Activated T-cell treated with anti-CD3 and anti-CD28 coated beads, Interleukin-2, amount 50 U/mL, for 48 hours (primary cell): Measurements from ENCODE around the gene PRRX1.

Source experiments
- DNase-seq, 2 experiments: peaks; one replicate each; pipeline ENCODE4 v3.0.0-alpha.2; 2020

Gene PRRX1

GRCh38 chr1:170723518-170723917 lies 59.6 kb downstream of the PRRX1 start:
- no peak for DNase-seq

GRCh38 chr1:170725326-170725725 lies 61.4 kb downstream of the PRRX1 start:
- no peak for DNase-seq

DNA sequence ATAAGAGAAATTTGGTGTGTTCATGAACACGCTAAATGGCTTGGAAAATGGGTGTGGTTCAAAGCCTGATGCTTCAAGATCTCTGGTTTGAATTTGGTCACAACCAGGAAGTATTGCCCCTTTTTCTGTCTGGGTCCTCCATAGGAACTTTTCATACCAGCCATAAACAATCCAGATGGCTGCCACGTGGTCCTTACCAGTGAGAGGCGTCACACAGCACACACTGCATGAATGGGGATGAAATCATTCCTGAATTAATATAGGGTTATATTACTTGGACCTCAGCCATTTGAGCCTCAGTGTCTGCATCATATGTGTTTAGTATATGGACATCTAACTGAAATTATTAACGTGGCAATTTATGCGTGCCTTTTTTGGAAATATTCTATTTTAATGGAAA lies 64.0 kb downstream of the PRRX1 start:
- DNase-seq = no peak

GRCh38 chr1:170729225-170730002 lies 65.5 kb downstream of the PRRX1 start:
- DNase-seq = no peak

DNA sequence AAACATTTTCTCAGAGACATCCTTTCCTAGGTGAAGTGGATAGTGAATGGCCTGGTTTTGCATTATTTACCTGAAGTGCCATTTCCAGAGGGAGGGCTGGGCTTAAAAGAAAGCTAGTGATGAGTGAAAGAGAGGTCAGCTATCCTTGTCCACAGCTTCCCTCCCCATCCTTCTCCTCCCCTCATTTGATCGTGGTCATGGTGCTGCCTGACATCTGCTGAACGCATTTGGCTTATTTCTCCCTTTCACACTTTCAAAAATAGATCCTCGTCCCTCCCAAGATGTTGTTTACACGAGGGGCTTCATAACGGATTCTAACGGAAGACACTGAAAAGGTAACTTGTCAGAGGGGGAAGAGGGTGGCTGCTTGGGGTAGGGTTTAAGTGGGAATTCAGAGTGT lies 66.1 kb downstream of the PRRX1 start:
- DNase-seq = no peak

GRCh38 chr1:170730438-170730837 lies 66.5 kb downstream of the PRRX1 start:
- DNase-seq = no peak

DNA sequence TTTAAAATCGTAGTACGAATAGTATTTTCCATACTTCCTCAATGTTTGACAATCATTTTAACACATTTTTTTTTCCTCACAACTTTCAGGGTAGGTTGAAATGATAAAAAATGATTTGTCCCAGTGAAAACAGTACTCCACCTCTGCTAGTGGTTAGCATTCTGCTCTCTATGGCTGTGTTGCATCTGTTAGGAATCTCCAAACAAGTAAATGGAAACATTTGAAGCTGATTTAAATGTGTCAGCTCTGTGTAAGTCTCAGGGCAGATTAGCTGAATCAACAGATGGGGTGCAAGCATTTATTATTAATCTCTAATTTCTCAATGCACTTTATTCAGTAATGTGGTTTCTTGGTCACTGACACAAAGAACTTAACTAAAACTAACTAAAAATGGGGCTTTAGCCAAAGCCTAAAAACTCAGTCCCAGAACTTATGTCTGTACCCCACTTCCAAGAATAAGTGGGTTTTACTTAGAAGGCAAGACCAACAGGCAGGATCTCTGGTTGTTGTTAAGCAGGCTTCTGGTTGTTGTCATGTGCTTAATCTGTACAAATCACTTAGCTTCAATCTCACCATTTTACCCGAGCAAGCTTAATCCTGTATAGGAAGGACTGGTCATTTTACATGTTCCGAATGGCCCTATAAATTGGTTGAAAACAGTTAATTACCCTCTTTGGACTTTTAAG lies 67.8 kb downstream of the PRRX1 start:
- DNase-seq = no peak

- no peak for DNase-seq
Observed at GRCh38 chr1:170732252-170732588, 68.3 kb downstream of the PRRX1 start.

DNA sequence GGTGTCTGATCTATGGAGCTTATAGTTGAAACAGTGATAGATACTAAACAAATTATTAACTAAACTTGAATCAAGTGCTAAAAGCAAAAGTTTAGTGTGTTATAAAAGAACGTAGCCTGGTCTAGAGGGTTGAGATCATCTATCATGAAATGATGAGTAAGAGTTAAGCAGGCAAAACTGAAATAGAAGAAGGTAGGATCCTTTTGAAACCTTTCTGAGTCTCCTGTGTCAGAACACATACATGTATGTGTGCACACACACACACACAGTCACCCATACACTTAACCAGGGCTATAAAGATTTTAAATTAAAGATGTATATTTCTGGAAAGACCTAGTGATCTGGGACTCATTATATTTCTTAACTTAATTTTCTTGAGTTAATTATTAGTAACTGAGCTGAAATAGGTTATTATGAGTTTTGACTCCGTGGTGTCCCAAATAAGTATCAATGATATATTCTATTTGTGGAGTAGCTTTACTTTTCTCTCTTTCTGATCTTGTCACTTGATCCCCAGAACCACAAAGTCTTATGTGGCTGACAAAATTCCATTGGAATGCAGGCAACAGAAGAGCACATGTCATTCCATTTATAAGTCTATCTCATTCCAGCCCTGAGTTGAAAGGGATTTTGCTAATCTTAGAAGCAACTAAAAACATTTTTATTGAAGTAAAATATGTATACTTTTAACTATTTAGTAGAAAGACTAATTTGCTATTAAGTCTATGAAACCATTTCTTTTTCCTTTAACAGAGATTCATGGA lies 70.7 kb downstream of the PRRX1 start:
- no peak for DNase-seq

DNA sequence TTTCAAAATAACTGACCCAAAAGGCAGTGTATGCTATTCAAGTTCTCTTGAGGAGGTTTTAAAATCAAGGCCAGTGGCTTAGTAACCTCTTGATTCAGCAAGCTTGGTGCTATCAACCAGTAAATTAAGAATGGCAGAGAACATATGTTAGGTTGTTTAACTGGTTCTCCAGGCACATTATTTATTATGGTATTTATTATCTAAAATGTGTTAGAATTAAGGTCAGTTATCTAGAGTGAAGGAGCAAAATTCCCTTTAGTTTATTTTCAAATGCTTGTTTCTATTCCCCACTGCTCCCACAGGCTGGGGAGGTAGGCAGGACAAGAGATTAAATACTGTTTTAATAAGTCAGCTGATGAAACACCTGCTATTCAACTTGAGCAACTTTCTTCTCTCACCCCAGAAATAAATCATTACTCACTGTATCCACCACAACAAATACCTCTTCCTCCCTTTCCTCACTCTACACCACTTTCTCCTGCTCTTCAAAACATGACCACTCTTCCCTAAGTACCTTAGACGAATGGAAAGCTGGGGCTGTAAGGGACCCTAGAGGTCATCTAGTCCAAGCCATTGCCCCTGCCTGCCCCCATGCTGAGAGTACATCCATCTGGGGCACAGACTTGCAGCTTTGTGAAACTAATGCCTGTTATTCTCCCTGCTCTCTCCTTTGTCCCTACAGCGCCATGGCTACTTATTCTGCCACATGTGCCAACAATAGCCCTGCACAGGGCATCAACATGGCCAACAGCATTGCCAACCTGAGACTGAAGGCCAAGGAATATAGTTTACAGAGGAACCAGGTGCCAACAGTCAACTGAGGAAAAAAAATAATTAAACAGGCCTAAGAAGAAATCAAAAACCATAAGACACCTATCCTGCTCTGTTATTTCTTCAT lies 71.7 kb downstream of the PRRX1 start:
- no peak for DNase-seq

GRCh38 chr1:170739803-170740202 lies 75.9 kb downstream of the PRRX1 start:
- DNase-seq = no peak

- no peak for DNase-seq
Observed at GRCh38 chr1:170741678-170742077, 77.7 kb downstream of the PRRX1 start.

GRCh38 chr1:170742600-170742999 lies 78.7 kb downstream of the PRRX1 start:
- DNase-seq = no peak

DNA sequence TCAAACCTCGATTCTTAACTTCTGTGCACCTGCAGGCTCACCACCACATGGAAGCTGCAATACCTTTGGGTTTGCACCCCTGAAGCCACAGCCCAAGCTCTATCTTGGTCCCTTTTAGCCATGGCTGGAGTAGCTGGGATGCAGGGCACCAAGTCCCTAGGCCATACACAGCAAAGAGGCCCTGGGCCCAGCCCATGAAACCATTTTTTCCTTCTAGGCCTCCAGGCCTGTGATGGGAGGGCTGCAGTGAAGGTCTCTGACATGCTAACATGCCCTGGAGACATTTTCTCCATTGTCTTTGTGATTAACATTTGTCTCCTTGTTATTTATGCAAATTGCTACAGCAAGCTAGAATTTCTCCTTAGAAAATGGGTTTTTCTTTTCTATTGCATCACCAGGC lies 79.2 kb downstream of the PRRX1 start:
- DNase-seq = no peak

DNA sequence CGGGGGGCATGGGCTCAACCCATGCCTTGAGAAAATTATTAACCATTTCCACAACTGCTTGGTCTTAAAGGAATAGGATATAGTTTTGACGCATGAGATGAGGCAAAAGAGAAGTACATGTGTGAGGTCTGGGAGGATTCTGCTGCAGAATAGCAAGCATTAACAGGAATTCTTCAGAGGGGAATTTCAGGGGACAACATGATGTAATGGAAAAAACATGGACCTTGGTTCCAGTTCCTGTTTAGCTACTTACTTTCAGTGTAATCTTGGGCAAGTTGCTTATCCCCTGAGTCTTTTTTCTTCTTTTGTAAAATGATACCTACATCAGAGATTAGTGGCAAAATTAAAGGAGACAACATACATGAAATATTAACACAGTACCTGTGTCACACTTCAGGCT lies 85.6 kb downstream of the PRRX1 start:
- no peak for DNase-seq

- DNase-seq = no peak
Observed at GRCh38 chr1:170749959-170750358, 86.0 kb downstream of the PRRX1 start.

DNA sequence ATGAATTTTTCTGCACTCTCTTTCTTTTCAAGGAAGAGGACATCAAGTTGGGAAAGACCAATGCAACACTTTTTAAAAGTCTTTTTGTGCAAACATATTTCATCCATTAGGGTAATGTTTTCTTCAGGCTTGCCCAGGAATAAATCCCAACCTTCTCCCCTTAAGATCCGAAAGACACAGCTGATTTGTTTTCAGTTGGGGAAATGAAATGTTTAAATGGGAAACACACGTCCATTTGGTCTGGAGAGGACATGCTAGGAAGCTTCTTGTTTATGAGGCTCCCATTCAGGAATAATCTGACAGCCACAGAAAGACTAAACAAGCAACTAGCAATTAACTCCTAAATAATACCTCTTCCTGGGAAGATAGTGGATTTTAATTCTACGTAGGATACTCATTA lies 91.9 kb downstream of the PRRX1 start:
- no peak for DNase-seq

DNA sequence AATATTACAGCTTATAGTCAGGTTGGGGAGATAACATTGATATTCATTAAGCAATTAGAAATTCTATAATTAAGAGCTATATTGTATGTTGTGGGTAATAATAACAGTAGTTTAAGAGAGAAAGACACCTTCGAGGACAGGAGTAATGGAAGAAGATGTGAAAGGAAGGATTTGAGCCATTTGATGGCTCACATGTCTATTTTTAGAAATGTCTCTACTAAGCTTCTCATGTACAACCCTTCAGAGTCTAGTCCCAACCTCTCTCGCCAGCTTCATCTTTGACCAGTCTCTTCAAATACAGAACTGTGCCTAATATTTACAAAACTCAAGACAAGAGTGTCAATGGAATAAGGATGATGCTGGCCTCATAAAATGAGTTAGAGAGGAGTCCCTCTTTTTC lies 95.1 kb downstream of the PRRX1 start:
- no peak for DNase-seq

- DNase-seq = no peak
Observed at GRCh38 chr1:170765279-170765678, 101.3 kb downstream of the PRRX1 start.

GRCh38 chr1:170765712-170766330 lies 101.9 kb downstream of the PRRX1 start:
- no peak for DNase-seq

- no peak for DNase-seq
Observed at GRCh38 chr1:170768929-170769328, 105.0 kb downstream of the PRRX1 start.

DNA sequence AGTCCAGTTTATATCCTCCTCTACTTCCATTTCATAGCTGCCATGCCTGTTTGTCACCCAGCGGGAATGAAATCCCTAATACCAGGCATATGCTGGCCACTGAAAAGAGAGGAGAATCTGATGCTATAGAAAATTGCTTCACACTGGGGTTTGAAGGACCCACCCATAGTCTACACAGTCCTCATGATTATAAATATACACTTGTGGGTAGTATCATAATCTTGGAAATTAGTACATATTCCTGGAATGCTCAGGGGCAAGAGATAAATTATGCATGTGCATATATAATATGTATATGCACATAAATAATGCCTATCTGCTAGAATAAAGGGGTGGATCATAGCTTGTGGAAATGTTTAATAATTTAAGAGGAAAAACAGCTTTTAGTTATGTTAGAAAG lies 105.8 kb downstream of the PRRX1 start:
- no peak for DNase-seq

GRCh38 chr1:170770254-170770653 lies 106.3 kb downstream of the PRRX1 start:
- DNase-seq = no peak
